Measurements from ENCODE around the gene BCL6. TPM values are rescaled to one million over a fixed set of nuclear protein-coding genes. Genes with fewer than 3 reads are reported as not detected.

The BCL6 gene
- total and polyA plus RNA-seq, 9 of the 15 experiments (the other 6 are each of a cell fraction or from before 2014, with no cell fraction given) = 0.08 to 3.5 (median 1.6) TPM

DNA sequence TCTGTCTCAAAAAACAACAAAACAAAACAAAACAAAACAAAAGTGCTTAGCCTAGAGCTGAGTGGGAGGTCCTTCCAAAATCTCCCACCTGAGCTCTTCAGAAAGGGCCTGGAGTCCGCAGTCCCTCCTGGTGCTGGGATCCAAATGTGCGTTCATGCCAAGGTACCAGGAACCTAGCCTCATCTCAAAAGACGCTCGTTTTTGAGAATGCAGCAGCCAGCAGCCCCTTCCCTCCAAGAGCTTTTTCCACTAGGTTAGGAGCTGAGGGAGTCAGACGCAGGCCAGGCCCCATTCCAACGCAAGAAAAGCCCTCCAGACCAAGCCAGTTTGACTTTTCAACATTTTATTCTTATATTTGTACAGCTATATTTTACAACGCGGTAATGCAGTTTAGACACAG lies 24.2 kb downstream of the BCL6 start:
- DNase-seq (ENCODE audit: extremely low read depth in 1 of 4, low spot score in 3 of 4) = no peak
- Histone ChIP-seq H2AFZ (ENCODE audit: low read depth, low read length) (no peak overlapping the region), H3K36me3 (ENCODE audit: control insufficient read depth, insufficient read depth, low read length) (no peaks in the 10 kb centered on the region), H4K20me1 (replicated peaks; ENCODE audit: control insufficient read depth, insufficient read depth, low read length) (no peaks in the 10 kb centered on the region), H3K9me1 (ENCODE audit: control insufficient read depth, insufficient read depth, low read length) (no peaks in the 10 kb centered on the region), H3K9ac (ENCODE audit: insufficient read depth in 1 of 2, low read depth in 2 of 2, low read length in 2 of 2) (no peak overlapping the region), H3K27me3 (ENCODE audit: control insufficient read depth in 2 of 2, insufficient read depth in 2 of 2, low read length in 2 of 2) (no peaks in the 10 kb centered on the region; a peak in 1 of 5 replicates), H3K9me3 (replicated peaks; ENCODE audit: control insufficient read depth, insufficient read depth, low read depth, low read length) (no peaks in the 10 kb centered on the region; the same call in 1 of the 2 replicates), H3K27ac (ENCODE audit: extremely low read depth, low read depth, low read length) (no peak overlapping the region), H3K4me3 (no peak overlapping the region), H3K4me2 (ENCODE audit: insufficient read depth, low read length) (no peak overlapping the region), H3K4me1 (replicated peaks in 1 of 2; ENCODE audit: control insufficient read depth in 2 of 2, insufficient read depth in 2 of 2, low read length in 2 of 2) (no peaks in the 10 kb centered on the region), H3K79me2 (ENCODE audit: control insufficient read depth, insufficient read depth, low read length) (no peaks in the 10 kb centered on the region)
- ChIA-PET CTCF (ENCODE audit: low intra/inter-chr PET ratio) (no interaction called here), POLR2A (no interaction called here)
- 28% methylated on average over 8 of the region's 8 CpGs for WGBS (ENCODE audit: insufficient coverage, low coverage, missing lambda C conversion rate)
- no TSS peak for BruUV-seq (replicated peaks)
- ATAC-seq = no peak
- intact Hi-C loops (cut with micrococcal nuclease) (no loop called here), in situ Hi-C loops (cut with MboI) (no loop called here)
- FAIRE-seq = no peak
- TF ChIP-seq, protein P1, sequence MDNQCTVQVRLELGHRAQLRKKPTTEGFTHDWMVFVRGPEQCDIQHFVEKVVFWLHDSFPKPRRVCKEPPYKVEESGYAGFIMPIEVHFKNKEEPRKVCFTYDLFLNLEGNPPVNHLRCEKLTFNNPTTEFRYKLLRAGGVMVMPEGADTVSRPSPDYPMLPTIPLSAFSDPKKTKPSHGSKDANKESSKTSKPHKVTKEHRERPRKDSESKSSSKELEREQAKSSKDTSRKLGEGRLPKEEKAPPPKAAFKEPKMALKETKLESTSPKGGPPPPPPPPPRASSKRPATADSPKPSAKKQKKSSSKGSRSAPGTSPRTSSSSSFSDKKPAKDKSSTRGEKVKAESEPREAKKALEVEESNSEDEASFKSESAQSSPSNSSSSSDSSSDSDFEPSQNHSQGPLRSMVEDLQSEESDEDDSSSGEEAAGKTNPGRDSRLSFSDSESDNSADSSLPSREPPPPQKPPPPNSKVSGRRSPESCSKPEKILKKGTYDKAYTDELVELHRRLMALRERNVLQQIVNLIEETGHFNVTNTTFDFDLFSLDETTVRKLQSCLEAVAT (IDR thresholded peaks at IDR 0.05) = no peak
- TF ChIP-seq, protein P2, sequence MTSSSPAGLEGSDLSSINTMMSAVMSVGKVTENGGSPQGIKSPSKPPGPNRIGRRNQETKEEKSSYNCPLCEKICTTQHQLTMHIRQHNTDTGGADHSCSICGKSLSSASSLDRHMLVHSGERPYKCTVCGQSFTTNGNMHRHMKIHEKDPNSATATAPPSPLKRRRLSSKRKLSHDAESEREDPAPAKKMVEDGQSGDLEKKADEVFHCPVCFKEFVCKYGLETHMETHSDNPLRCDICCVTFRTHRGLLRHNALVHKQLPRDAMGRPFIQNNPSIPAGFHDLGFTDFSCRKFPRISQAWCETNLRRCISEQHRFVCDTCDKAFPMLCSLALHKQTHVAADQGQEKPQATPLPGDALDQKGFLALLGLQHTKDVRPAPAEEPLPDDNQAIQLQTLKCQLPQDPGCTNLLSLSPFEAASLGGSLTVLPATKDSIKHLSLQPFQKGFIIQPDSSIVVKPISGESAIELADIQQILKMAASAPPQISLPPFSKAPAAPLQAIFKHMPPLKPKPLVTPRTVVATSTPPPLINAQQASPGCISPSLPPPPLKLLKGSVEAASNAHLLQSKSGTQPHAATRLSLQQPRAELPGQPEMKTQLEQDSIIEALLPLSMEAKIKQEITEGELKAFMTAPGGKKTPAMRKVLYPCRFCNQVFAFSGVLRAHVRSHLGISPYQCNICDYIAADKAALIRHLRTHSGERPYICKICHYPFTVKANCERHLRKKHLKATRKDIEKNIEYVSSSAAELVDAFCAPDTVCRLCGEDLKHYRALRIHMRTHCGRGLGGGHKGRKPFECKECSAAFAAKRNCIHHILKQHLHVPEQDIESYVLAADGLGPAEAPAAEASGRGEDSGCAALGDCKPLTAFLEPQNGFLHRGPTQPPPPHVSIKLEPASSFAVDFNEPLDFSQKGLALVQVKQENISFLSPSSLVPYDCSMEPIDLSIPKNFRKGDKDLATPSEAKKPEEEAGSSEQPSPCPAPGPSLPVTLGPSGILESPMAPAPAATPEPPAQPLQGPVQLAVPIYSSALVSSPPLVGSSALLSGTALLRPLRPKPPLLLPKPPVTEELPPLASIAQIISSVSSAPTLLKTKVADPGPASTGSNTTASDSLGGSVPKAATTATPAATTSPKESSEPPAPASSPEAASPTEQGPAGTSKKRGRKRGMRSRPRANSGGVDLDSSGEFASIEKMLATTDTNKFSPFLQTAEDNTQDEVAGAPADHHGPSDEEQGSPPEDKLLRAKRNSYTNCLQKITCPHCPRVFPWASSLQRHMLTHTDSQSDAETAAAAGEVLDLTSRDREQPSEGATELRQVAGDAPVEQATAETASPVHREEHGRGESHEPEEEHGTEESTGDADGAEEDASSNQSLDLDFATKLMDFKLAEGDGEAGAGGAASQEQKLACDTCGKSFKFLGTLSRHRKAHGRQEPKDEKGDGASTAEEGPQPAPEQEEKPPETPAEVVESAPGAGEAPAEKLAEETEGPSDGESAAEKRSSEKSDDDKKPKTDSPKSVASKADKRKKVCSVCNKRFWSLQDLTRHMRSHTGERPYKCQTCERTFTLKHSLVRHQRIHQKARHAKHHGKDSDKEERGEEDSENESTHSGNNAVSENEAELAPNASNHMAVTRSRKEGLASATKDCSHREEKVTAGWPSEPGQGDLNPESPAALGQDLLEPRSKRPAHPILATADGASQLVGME (CRISPR knock-in tag; IDR thresholded peaks at IDR 0.05) = no peak
- no peak for TF ChIP-seq RAD51 (IDR thresholded peaks at IDR 0.05; ENCODE audit: borderline replicate concordance, low read depth)
